NCI-H1417 treated with DMSO at 0.1 percent for 48 hours (cell line): ENCODE measurements around the gene TRAPPC4.
"Not testable (repeated sequence)": the region's sequence is repeated elsewhere in the genome, so short reads cannot be mapped to it uniquely, and the experiment has no call there.

Experiments used
- DNase-seq: peaks from one replicate; lab custom pipeline; 2025; lab: John Stamatoyannopoulos, UW

The TRAPPC4 gene

DNA sequence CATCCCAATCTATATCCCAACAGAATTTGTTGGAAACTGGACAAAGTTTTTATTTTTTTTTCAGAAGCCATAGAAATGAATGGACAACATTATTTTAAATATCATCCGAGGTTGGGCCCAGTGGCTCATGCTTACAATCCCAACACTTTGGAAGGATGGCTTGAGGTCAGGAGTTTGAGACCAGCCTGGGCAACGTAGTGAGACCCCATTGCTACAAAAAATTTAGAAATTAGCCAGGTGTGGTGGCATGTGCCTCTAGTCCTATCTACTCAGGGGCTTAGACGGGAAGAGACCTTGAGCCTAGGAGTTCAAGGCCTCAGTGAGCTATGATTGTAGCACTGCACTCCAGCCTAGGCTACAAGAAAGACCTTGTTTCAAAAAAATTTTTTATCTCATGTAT lies 16.2 kb downstream of the TRAPPC4 start:
- no peak for DNase-seq

DNA sequence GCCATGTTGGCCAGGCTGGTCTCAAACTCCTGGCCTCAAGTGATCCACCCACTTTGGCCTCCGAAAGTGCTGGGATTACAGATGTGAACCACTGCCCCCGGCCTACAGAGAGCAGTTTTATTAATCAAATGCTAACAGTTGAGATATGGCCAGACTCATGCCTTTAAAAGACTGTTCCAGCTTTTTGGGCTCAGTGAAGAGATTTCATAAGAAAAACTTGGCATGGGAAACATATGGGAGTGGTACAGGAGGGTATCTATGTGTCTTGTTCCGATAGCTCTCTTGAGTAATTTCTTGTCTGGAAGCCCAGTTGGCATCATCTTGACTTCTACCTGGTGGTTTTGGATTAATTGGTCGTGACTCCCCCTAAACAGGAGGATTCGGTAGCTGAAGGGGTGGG lies 20.3 kb downstream of the TRAPPC4 start:
- DNase-seq = no peak

DNA sequence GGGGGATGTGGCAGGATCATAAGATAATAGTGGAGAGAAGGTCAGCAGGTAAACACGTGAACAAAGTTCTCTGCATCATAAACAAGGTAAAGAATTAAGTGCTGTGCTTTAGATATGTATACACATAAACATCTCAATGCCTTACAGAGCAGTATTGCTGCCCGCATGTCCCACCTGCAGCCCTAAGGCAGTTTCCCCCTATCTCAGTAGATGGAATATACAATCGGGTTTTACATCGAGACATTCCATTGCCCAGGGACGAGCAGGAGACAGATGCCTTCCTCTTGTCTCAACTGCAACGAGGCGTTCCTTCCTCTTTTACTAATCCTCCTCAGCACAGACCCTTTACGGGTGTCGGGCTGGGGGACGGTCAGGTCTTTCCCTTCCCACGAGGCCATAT lies 20.9 kb downstream of the TRAPPC4 start:
- not testable (repeated sequence) for DNase-seq

GRCh38 chr11:119041821-119042514 lies 23.4 kb downstream of the TRAPPC4 start:
- DNase-seq = no peak

GRCh38 chr11:119042927-119043326 lies 24.4 kb downstream of the TRAPPC4 start:
- DNase-seq = no peak

- DNase-seq = no peak
Observed at GRCh38 chr11:119044708-119045107, 26.1 kb downstream of the TRAPPC4 start.

DNA sequence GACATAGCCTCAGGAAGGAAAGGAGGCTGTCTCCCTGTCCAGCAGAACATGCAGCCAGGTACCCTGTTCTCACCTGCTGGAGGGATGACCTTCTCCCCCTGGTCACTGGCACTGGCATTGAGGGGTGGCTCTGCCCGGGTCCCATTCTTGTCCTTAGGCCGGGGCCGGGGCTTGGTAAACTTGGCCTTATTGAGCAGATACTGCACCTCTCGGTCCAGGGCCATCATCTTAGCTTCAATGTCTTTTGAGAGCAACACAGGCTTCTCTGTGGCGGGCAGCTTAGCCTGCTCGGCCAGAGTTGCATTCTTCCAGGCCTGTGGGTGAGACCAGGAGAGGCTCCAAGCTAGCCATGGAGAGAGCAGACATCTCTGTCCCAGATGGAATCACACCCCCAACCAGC lies 27.9 kb downstream of the TRAPPC4 start:
- DNase-seq = no peak

GRCh38 chr11:119047205-119047604 lies 28.6 kb downstream of the TRAPPC4 start:
- DNase-seq = no peak

DNA sequence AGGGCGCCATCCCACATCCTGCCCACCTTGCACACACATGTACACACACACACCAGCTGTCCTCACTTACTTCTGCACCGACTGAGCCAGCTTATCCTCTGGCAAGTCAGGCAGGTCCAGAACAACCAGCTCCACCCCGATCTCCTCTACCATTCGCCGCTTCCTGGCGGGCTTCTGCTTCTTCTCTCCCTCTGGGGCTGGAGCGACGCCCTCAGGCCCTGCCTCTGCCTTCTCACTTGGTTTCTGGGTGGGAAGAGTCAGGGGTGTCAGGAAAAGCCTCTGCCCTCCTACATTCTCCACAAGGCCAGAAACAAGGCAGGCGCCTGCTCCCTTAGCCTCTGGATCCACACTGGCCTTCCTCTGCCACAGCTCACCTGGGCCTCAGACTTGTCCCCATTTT lies 30.1 kb downstream of the TRAPPC4 start:
- no peak for DNase-seq

DNA sequence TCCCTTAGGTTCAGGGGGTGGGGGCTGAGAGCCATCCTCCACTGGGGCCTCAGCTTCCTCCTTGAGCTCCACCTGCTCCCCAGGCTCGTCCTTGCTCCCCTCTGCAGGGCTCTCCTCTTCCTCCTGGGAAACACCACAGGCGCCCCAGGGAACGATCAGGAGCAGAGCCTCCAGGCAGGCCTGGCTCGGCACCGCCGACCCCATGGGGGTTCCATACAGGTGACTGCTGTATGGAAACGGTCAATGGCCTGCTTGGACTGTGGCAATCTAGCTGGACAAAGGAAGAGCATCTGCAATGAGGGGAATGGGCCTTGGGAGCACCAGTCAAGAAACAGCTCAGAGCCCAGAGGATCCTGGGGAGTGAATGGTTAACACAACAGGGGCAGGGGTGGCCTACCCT lies 30.5 kb downstream of the TRAPPC4 start:
- DNase-seq = no peak

GRCh38 chr11:119051440-119052162 lies 33.0 kb downstream of the TRAPPC4 start:
- no peak for DNase-seq

- DNase-seq = no peak
Observed at GRCh38 chr11:119052163-119052814, 33.7 kb downstream of the TRAPPC4 start.

DNA sequence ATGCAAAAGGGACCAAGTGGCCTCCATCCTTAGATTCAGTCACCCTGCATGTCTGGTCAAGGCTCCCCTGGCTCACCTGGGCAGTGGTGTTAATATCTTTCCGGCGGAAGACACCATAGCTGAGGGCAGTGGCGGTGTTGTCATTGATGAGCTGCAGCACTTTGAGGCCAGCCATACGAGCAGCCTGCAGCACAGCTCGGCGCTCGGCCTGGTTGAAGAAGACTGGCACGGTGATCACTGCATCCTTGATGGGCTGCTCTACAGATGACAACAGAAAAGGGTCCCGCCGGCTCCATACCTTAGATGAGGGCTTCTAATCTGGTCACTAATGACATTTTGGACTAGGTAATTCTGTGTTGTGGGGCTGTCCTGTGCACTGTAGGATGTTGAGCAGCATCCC lies 35.9 kb downstream of the TRAPPC4 start:
- no peak for DNase-seq

- no peak for DNase-seq
Observed at GRCh38 chr11:119055901-119056300, 37.3 kb downstream of the TRAPPC4 start.

DNA sequence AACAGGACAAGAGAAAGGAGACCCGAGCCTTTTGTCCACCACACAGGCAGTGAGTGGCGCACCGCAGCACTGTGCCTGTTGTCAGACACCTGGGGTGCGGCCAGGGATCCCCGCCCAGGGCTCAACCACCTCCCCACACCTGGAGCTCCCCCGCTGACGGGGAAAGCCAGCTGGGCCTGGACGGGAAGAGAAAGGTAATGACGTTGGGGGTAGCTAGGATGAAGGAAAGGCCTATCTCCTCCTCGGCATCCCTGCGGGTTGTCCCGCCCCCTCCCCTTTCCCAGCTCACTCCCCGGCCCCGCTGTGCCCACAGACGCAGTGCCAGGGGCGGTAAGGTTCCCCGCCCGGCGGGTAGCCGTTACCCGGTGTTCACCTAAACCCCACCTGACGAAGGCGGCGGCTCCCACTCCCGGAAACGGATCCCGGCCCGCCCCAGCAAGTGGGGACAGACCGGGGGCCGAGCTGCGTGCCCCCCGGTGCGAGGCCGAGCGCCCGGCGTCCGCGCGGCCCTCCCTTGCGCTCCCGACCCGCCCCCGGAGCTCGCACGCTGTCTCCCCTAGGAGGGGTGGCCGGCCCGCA lies 37.9 kb downstream of the TRAPPC4 start:
- DNase-seq = no peak

DNA sequence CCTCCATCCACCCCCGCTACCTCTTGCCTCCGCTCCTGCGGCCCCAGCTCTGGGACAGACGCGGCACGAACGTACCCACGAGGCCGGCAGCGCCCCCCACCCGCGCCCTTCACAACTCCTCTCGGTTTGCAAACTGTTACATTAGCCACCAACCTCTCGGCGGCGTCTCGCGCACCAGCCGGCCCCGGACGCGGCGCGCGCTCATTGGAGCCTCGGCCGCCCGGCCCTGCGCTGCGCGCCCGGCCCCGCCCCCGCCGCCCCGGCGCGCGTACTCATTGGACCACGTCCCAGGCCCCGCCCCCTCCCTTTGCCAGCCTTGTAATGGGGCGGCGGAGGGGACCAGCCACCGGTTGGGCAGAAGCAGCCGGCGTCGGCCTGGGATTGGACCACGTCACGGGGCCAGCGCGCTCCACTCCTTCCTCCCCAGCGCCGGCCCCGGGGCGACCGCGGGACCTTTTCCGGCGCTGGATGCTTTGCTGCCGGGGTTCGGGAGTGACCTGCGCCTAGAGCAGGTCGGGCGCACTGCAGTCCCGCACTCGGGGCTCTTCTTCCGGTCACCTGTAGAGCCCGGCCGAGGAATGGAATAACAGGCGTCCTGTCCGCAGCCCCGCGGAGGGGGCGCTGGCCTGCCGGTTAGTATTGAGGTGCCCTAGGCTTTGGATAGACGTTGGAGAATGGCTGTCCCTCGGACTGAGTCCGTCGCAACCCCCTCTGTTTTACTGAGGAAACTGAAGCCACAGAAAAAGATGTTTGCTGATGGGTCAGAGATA lies 38.6 kb downstream of the TRAPPC4 start, which contains the start of gene HYOU1:
Gene HYOU1 (minus strand): TSS at position 206 of the 770 bp plus-strand sequence. CDS start 1,045 bp downstream, outside the sequence.
- DNase-seq = peak; percentile 90

DNA sequence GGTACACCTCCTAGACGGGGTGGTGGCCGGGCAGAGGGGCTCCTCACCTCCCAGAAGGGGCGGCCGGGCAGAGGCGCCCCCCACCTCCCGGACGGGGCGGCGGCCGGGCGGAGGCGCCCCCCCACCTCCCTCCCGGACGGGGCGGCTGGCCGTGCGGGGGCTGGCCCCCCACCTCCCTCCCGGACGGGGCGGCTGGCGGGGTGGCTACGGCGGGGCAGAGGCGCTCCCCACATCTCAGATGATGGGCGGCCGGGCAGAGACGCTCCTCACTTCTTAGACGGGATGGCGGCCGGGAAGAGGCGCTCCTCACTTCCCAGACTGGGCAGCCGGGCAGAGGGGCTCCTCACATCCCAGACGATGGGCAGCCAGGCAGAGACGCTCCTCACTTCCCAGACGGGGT lies 40.6 kb downstream of the TRAPPC4 start:
- not testable (repeated sequence) for DNase-seq

- DNase-seq = no peak
Observed at GRCh38 chr11:119061256-119061655, 42.7 kb downstream of the TRAPPC4 start.

DNA sequence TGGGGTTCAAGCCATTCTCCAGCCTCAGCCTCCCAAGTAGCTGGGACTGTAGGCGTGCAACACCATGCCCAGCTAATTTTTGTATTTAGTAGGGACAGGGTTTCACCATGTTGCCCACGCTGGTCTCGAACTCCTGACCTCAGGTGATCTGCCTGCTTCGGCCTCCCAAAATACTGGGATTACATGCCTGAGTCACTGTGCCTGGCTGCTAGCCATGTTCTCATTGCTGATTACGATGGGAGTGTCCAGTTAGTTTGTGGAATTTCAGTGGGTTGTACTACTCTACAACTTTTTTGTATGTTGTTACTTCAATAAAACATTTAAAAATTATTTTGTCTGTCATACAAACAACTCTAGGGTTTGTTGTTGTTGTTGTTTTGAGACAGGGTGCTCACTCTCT lies 44.2 kb downstream of the TRAPPC4 start:
- DNase-seq = no peak

DNA sequence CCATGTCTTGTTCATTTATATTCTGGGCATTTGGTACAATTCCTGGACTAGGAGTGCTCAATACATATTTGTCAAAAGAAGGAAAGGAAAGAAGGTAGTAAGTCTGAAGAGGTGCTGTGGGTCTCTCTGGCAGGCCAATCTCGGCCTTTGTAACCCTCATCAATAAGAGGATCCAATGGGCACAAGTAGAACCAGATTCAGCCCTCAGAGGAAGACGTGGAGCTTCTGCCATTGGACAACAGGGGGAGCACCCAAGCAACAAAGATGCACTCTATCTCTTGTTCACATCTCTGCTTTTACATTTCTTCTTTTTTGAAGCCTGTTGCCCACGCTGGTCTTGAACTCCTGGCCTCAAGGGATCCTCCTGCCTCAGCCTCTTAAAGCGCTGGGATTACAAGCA lies 46.8 kb downstream of the TRAPPC4 start:
- DNase-seq = no peak

GRCh38 chr11:119067371-119068222 lies 49.0 kb downstream of the TRAPPC4 start, which contains the start of gene VPS11:
TSS of gene VPS11 (plus strand) at chr11:119067818. CDS start at chr11:119067824, 6 bp downstream.
- peak; percentile 57 for DNase-seq
